GM23248 (cell line): ENCODE results near the gene PTPRK. TPM values are rescaled to one million over a fixed set of nuclear protein-coding genes. Genes with fewer than 3 reads are reported as not detected.

Source experiments
- DNase-seq: peaks from one replicate; pipeline ENCODE4 v3.0.0-alpha.2; 2015
- H2AFZ ChIP-seq: fragments of 200-600 bp; sonication (generic); 2 replicates; pipeline ENCODE4 v1.6.1; 2016; ENCODE audit warnings: antibody characterized with exemption
- H3F3A ChIP-seq: fragments of 200-600 bp; sonication (generic); 2 replicates; pipeline ENCODE4 v1.6.1; 2016; ENCODE audit warnings: mild to moderate bottlenecking, antibody characterized with exemption, mixed run types; ENCODE audit not compliant: insufficient read depth
- H3K27ac ChIP-seq: fragments of 200-600 bp; sonication (generic); 2 replicates; pipeline ENCODE4 v1.5.1; 2016; ENCODE audit warnings: mild to moderate bottlenecking
- H3K27me3 ChIP-seq: fragments of 200-600 bp; sonication (generic); replicated peaks from 2 replicates; pipeline ENCODE4 v1.6.1; 2016; ENCODE audit warnings: mild to moderate bottlenecking; ENCODE audit not compliant: insufficient read depth
- H3K36me3 ChIP-seq: fragments of 200-600 bp; sonication (generic); 2 replicates; pipeline ENCODE4 v1.6.1; 2016; ENCODE audit warnings: low read depth, mild to moderate bottlenecking
- H3K4me1 ChIP-seq: fragments of 200-600 bp; sonication (generic); 2 replicates; pipeline ENCODE4 v1.6.1; 2016; ENCODE audit warnings: mild to moderate bottlenecking; ENCODE audit not compliant: insufficient read depth
- H3K4me2 ChIP-seq: fragments of 200-600 bp; sonication (generic); one replicate; pipeline ENCODE4 v1.6.1; 2016; ENCODE audit warnings: mild to moderate bottlenecking; ENCODE audit not compliant: unreplicated experiment
- H3K4me3 ChIP-seq: fragments of 200-600 bp; sonication (generic); 2 replicates; pipeline ENCODE4 v1.5.1; 2016; ENCODE audit warnings: mild to moderate bottlenecking
- H3K79me2 ChIP-seq: fragments of 200-600 bp; sonication (generic); 2 replicates; pipeline ENCODE4 v1.6.1; 2016; ENCODE audit warnings: mild to moderate bottlenecking; ENCODE audit not compliant: insufficient read depth
- H3K9ac ChIP-seq: fragments of 200-600 bp; sonication (generic); 2 replicates; pipeline ENCODE4 v1.6.1; 2016; ENCODE audit warnings: mild to moderate bottlenecking
- H3K9me2 ChIP-seq: fragments of 200-600 bp; sonication (generic); 2 replicates; pipeline ENCODE4 v1.6.1; 2016; ENCODE audit warnings: mixed run types, mild to moderate bottlenecking, moderate library complexity; ENCODE audit not compliant: insufficient read depth
- H3K9me3 ChIP-seq: fragments of 200-600 bp; sonication (generic); one replicate; pipeline ENCODE4 v1.6.1; 2017; ENCODE audit warnings: low read depth
- H4K20me1 ChIP-seq: fragments of 200-600 bp; sonication (generic); 2 replicates; pipeline ENCODE4 v1.6.0; 2016; ENCODE audit not compliant: insufficient read depth
- EZH2 ChIP-seq: fragments of 200-600 bp; sonication (generic); IDR thresholded peaks from 2 replicates; pipeline ENCODE4 v1.6.1; 2018; ENCODE audit warnings: antibody characterized with exemption, mild to moderate bottlenecking; ENCODE audit not compliant: insufficient read depth, poor library complexity, severe bottlenecking
- EZH2phosphoT487 ChIP-seq: fragments of 200-600 bp; sonication (generic); IDR thresholded peaks from 2 replicates; pipeline ENCODE4 v1.6.1; 2018; ENCODE audit warnings: antibody characterized with exemption, moderate library complexity, mild to moderate bottlenecking, low read depth; ENCODE audit not compliant: insufficient read depth
- WGBS, 2 experiments: methylation state at CpG; one replicate each; pipeline ENCODE4 v1.1.6; 2015 to 2017; ENCODE audit warnings: low lambda C conversion rate in 2 of 2, low coverage in 1 of 2; ENCODE audit errors: missing lambda C conversion rate in 2 of 2; 5-methylcytosine and 5-hydroxymethylcytosine counted together
- in situ Hi-C: fragments of 300-500 bp; cut with MboI; formaldehyde crosslinking; loops from 2 replicates; pipeline ENCODE4 v1.15.0; 2020
- polyA plus RNA-seq: library from polyadenylated mRNA; unstranded; fragments of >200 nt; fragmentation: Nextera tagmentation; extraction: Ambion mirVana; gene quantifications from 2 replicates; pipeline ENCODE4 v1.2.1, GENCODE V29; 2016
- total RNA-seq: library from RNA; depleted of rRNA; stranded (reverse); fragments of >200 nt; shearing (Covaris generic); gene quantifications from 2 replicates; pipeline ENCODE4 v1.2.3, GENCODE V29; 2014

The PTPRK gene
- total and polyA plus RNA-seq, 2 experiments from 2014 or later = 22.3 to 34.5 TPM

- H3K27me3 ChIP-seq = no peaks in the 10 kb centered on the region
- no peak overlapping the region for H3K4me2 ChIP-seq
- H3K4me3 ChIP-seq = no peak overlapping the region
- H3K9me2 ChIP-seq = no peaks in the 10 kb centered on the region
- no peak overlapping the region for H3K9ac ChIP-seq
- no peaks in the 10 kb centered on the region for H3F3A ChIP-seq
- no peak for DNase-seq
- TF ChIP-seq EZH2 = no peak
- no peak for TF ChIP-seq EZH2phosphoT487
- in situ Hi-C loops = no loop called here
- H2AFZ ChIP-seq = no peak overlapping the region
- H3K4me1 ChIP-seq = no peaks in the 10 kb centered on the region
- 82 to 86% methylated on average over 2 of the region's 2 CpGs for WGBS, 2 experiments
- no peaks in the 10 kb centered on the region for H3K79me2 ChIP-seq
- H3K27ac ChIP-seq = no peak overlapping the region
- no peaks in the 10 kb centered on the region for H3K36me3 ChIP-seq
- H4K20me1 ChIP-seq = no peaks in the 10 kb centered on the region
- H3K9me3 ChIP-seq = no peaks in the 10 kb centered on the region
Measured at GRCh38 chr6:128558021-128558420, 37.6 kb upstream of the PTPRK start.

GRCh38 chr6:128557081-128557480 is 36.7 kb upstream of the PTPRK start:
- no peaks in the 10 kb centered on the region for H4K20me1 ChIP-seq
- no peak for DNase-seq
- H3K36me3 ChIP-seq = no peaks in the 10 kb centered on the region
- H3K9me3 ChIP-seq = no peaks in the 10 kb centered on the region
- no peaks in the 10 kb centered on the region for H3K79me2 ChIP-seq
- H2AFZ ChIP-seq = no peak overlapping the region
- no peak for TF ChIP-seq EZH2
- no peak for TF ChIP-seq EZH2phosphoT487
- H3F3A ChIP-seq = no peaks in the 10 kb centered on the region
- in situ Hi-C loops = no loop called here
- no peak overlapping the region for H3K4me3 ChIP-seq
- no peak overlapping the region for H3K27ac ChIP-seq
- H3K4me1 ChIP-seq = no peaks in the 10 kb centered on the region
- no peak overlapping the region for H3K4me2 ChIP-seq
- no peaks in the 10 kb centered on the region for H3K27me3 ChIP-seq
- no peak overlapping the region for H3K9ac ChIP-seq
- 94 to 96% methylated on average over 3 of the region's 3 CpGs for WGBS, 2 experiments
- H3K9me2 ChIP-seq = no peaks in the 10 kb centered on the region

DNA sequence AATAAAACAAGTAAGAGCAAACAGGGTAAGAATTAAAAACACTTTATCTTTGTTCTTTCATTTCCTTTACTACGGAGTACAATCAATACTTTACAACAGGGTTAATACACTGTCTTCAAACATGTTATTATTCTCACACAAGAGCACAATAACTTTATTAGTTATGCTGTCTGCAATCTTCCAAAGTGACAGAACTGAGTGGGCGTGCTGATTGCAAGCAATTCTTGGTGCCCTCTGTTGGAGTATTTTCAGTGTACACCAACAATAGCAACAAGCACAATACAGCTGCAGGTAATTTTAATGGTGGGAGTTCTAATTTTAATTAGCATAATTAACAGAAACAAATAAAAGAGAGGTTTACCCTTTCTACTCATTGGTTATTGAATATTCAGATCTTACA is 33.9 kb upstream of the PTPRK start:
- in situ Hi-C loops = no loop called here
- H3K9ac ChIP-seq = no peak overlapping the region
- no peaks in the 10 kb centered on the region for H3K9me3 ChIP-seq
- no peak overlapping the region for H3K27ac ChIP-seq
- peak; percentile 42 for DNase-seq
- TF ChIP-seq EZH2phosphoT487 (no peak), EZH2 (no peak)
- no peak overlapping the region for H2AFZ ChIP-seq
- H3K9me2 ChIP-seq = no peaks in the 10 kb centered on the region
- 92 to 93% methylated on average over 2 of the region's 2 CpGs for WGBS, 2 experiments
- no peaks in the 10 kb centered on the region for H3K36me3 ChIP-seq
- H4K20me1 ChIP-seq = no peaks in the 10 kb centered on the region
- no peak overlapping the region for H3K4me2 ChIP-seq
- H3K79me2 ChIP-seq = no peaks in the 10 kb centered on the region
- H3K4me1 ChIP-seq = no peaks in the 10 kb centered on the region
- H3K27me3 ChIP-seq = no peaks in the 10 kb centered on the region
- no peaks in the 10 kb centered on the region for H3F3A ChIP-seq
- H3K4me3 ChIP-seq = no peak overlapping the region

- 67 to 100% methylated on average over 1 of the region's 1 CpG for WGBS, 2 experiments
- no peak for DNase-seq
- Histone ChIP-seq H3K36me3 (no peaks in the 10 kb centered on the region), H3K4me1 (no peaks in the 10 kb centered on the region; the same call in 1 of the 2 replicates), H3K9ac (no peak overlapping the region), H4K20me1 (no peaks in the 10 kb centered on the region), H3K9me3 (no peaks in the 10 kb centered on the region), H3K79me2 (no peaks in the 10 kb centered on the region), H2AFZ (no peak overlapping the region), H3K9me2 (no peaks in the 10 kb centered on the region), H3K27me3 (no peaks in the 10 kb centered on the region), H3K27ac (no peak overlapping the region), H3K4me3 (no peak overlapping the region), H3K4me2 (no peak overlapping the region), H3F3A (no peaks in the 10 kb centered on the region)
- in situ Hi-C loops = no loop called here
- TF ChIP-seq EZH2phosphoT487 (no peak), EZH2 (no peak)
Measured at GRCh38 chr6:128541261-128541660, 20.9 kb upstream of the PTPRK start.

DNA sequence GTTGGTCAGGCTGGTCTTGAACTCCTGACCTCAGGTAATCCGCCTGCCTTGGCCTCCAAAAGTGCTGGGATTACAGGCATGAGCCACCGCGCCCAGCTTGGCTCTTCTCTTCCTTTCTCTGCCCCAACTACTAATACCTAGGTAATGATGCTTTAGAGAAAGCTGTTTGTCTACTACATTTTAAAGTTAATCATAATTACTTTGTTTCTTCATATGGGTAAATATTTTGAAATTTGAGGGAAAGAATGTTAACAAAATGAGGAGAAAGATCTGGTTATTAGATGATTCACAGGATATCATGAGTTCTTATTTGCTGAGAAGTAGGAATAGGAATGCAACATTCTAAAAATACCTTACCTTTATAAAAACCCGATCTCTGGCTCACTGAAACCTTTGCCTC is 18.4 kb upstream of the PTPRK start:
- Histone ChIP-seq H3K79me2 (no peaks in the 10 kb centered on the region), H4K20me1 (no peaks in the 10 kb centered on the region), H3F3A (no peaks in the 10 kb centered on the region), H3K9me2 (no peaks in the 10 kb centered on the region), H3K4me2 (no peak overlapping the region), H3K4me1 (no peaks in the 10 kb centered on the region; the same call in 1 of the 2 replicates), H3K4me3 (no peak overlapping the region), H2AFZ (no peak overlapping the region), H3K27ac (0 out of 2 replicates have a peak overlapping the region, but pooled peaks have one; percentile 26), H3K27me3 (no peaks in the 10 kb centered on the region), H3K9ac (no peak overlapping the region), H3K9me3 (no peaks in the 10 kb centered on the region), H3K36me3 (no peaks in the 10 kb centered on the region)
- DNase-seq = peak; percentile 51
- TF ChIP-seq EZH2phosphoT487 = no peak
- TF ChIP-seq EZH2 = no peak
- in situ Hi-C loops = no loop called here
- 68 to 79% methylated on average over 4 of the region's 4 CpGs for WGBS, 2 experiments
